Left ventricle myocardium inferior (tissue), 1 donor: ENCODE measurements around the gene DYNC1H1. TPM values are rescaled to one million over a fixed set of nuclear protein-coding genes. Genes with fewer than 3 reads are reported as not detected.

Source experiments
- DNase-seq: peaks from one replicate; pipeline ENCODE4 v3.0.0-alpha.2; 2020
- H3K27ac ChIP-seq: fragments of 200-600 bp; replicated peaks from 2 replicates; pipeline ENCODE4 v1.8.0; 2021
- H3K27me3 ChIP-seq: fragments of 200-600 bp; 2 replicates; pipeline ENCODE4 v1.8.0; 2021; ENCODE audit warnings: low read depth
- H3K36me3 ChIP-seq: fragments of 200-600 bp; 2 replicates; pipeline ENCODE4 v1.8.0; 2021
- H3K4me1 ChIP-seq: fragments of 200-600 bp; 2 replicates; pipeline ENCODE4 v1.8.0; 2021
- H3K4me3 ChIP-seq: fragments of 200-600 bp; 2 replicates; pipeline ENCODE4 v1.8.0; 2021; ENCODE audit warnings: mild to moderate bottlenecking, moderate library complexity
- H3K9me3 ChIP-seq: fragments of 200-600 bp; replicated peaks from 2 replicates; pipeline ENCODE4 v1.8.0; 2021
- intact Hi-C: fragments of 100-400 bp; cut with micrococcal nuclease; formaldehyde crosslinking; loops from one replicate; pipeline ENCODE4 v1.11.0; 2022
- total RNA-seq: library from RNA; stranded (reverse); fragmentation: NEBNext Ultra II Directional; extraction: Animal tissue kit (Norgen Biotek cat#: 25700); gene quantifications from one replicate; pipeline ENCODE4 v1.2.1, GENCODE V29; 2021
- TF ChIP-seq, protein P1 (sequence below): fragments of 200-600 bp; IDR thresholded peaks from 2 replicates; pipeline ENCODE4 v1.8.0; 2021; ENCODE audit warnings: antibody characterized with exemption, mild to moderate bottlenecking, borderline replicate concordance
- donor health status: DM: no; HTN: yes; CAD: no; lungs with severe emphysema.

DYNC1H1 gene
- total RNA-seq, 1 donor from 2014 or later, result 402 TPM

DNA sequence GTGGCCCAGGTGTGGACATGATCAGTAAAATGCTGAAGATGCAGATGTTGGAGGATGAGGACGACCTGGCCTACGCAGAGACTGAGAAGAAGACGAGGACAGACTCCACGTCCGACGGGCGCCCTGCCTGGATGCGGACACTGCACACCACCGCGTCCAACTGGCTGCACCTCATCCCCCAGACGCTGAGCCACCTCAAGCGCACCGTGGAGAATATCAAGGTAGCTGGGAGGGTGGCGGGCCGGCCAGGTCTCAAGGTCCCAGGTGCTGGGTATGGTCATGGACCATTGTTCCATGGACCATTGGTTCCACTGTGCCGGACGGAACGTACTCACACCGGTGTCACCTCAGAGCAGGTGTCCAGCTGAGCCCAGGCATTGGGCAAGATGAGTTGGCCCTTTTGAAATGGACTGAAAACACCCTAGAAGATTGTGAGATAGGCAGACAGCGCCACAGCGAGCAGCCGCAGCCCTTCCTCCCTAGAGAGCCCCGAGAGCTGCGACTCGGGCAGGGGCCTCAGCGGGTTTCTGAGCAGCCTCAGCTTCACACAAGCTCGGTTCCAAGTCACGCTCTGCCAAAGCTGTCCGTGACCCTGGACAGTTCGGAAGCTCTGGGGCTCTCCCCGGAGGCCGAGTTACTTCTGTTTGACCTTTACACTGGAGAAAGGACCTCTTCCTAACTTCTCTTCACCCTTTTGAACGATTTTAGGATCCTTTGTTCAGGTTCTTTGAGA is 83.6 kb downstream of the DYNC1H1 start:
- TF ChIP-seq, protein P1, sequence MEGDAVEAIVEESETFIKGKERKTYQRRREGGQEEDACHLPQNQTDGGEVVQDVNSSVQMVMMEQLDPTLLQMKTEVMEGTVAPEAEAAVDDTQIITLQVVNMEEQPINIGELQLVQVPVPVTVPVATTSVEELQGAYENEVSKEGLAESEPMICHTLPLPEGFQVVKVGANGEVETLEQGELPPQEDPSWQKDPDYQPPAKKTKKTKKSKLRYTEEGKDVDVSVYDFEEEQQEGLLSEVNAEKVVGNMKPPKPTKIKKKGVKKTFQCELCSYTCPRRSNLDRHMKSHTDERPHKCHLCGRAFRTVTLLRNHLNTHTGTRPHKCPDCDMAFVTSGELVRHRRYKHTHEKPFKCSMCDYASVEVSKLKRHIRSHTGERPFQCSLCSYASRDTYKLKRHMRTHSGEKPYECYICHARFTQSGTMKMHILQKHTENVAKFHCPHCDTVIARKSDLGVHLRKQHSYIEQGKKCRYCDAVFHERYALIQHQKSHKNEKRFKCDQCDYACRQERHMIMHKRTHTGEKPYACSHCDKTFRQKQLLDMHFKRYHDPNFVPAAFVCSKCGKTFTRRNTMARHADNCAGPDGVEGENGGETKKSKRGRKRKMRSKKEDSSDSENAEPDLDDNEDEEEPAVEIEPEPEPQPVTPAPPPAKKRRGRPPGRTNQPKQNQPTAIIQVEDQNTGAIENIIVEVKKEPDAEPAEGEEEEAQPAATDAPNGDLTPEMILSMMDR, result no peak
- H3K9me3 ChIP-seq, result no peaks in the 10 kb centered on the region
- H3K27ac ChIP-seq, result no peak overlapping the region
- peaks cover 89% of the 10 kb centered on the region for H3K36me3 ChIP-seq
- H3K4me1 ChIP-seq, result peaks cover 32% of the 10 kb centered on the region
- H3K27me3 ChIP-seq, result no peaks in the 10 kb centered on the region
- intact Hi-C loops, result no loop called here
- no peak for DNase-seq
- H3K4me3 ChIP-seq, result no peak overlapping the region

DNA sequence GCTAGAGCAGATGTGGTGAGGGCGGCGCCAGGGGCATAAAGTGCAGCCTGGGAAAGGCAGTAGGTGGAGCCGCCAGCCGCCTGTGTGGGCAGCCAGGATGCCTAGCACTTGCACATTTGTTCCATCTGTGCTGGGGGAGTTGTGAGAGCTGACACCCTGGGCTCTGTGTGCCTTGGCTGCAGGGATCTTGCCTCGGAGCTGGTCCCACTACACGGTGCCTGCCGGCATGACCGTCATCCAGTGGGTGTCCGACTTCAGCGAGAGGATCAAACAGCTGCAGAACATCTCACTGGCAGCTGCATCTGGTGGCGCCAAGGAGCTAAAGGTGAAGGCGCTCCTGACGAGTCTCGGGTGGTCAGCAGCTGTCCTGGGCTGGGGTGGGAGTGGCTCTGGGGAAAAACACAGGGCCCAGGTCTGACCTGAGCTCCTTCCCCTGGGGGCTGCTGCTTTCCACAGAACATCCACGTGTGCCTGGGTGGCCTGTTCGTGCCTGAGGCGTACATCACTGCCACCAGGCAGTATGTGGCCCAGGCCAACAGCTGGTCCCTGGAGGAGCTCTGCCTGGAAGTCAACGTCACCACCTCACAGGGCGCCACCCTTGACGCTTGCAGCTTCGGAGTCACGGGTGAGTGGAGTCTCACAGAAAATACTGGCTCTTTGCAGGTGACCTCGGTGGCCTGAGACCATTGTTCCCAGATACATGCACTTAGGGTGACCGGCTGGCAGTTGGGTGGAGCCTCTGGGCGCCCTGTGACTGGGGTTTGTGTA is 85.1 kb downstream of the DYNC1H1 start:
- intact Hi-C loops, result no loop called here
- Histone ChIP-seq H3K27ac (no peak overlapping the region), H3K9me3 (no peaks in the 10 kb centered on the region), H3K27me3 (no peaks in the 10 kb centered on the region), H3K4me1 (peaks cover 18% of the 10 kb centered on the region), H3K4me3 (no peak overlapping the region), H3K36me3 (peaks cover 85% of the 10 kb centered on the region)
- no peak for DNase-seq
- TF ChIP-seq, protein P1, result no peak

DNA sequence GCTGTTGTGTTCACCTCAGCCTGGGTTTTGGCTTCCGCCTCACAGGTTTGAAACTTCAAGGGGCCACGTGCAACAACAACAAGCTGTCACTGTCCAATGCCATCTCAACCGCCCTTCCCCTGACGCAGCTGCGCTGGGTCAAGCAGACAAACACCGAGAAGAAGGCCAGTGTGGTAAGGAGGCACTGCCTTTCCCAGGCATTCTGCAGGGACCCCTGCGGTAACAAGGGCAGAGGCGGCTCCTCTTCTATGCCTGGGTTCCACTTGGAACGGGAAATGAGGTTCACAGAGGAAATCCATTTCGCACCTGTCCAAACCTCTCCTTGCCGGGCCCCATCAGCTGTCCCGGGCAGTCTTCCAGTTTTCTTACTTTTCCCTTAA is 85.6 kb downstream of the DYNC1H1 start:
- TF ChIP-seq, protein P1, result no peak
- Histone ChIP-seq H3K36me3 (peaks cover 80% of the 10 kb centered on the region), H3K4me1 (peaks cover 14% of the 10 kb centered on the region), H3K27ac (no peak overlapping the region), H3K4me3 (no peak overlapping the region), H3K27me3 (no peaks in the 10 kb centered on the region), H3K9me3 (no peaks in the 10 kb centered on the region)
- DNase-seq, result no peak
- intact Hi-C loops, result no loop called here

DNA sequence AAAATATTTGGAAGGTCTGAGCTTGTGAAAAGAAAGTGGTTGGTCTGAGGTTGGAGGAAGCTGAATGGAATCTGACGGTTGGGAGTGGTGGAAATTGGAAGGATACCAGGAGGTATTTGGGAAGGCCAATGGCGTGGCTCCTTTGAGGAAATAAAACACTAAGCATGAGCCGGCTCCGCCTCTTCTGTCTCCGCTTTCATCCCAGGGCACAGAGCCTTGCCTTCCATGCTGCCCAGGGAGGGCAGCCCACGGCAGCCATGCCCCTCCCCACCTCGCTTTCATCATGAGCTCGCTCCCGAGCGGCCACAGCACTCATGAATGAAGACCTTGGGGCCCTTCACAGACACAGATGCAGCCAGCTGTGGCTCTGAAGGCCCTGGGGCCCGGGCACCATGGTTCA is 86.3 kb downstream of the DYNC1H1 start:
- no peak overlapping the region for H3K27ac ChIP-seq
- no peak for DNase-seq
- H3K27me3 ChIP-seq, result no peaks in the 10 kb centered on the region
- TF ChIP-seq, protein P1, result no peak
- peaks cover 73% of the 10 kb centered on the region for H3K36me3 ChIP-seq
- H3K4me1 ChIP-seq, result peaks cover 11% of the 10 kb centered on the region
- intact Hi-C loops, result no loop called here
- H3K4me3 ChIP-seq, result no peak overlapping the region
- no peaks in the 10 kb centered on the region for H3K9me3 ChIP-seq

DNA sequence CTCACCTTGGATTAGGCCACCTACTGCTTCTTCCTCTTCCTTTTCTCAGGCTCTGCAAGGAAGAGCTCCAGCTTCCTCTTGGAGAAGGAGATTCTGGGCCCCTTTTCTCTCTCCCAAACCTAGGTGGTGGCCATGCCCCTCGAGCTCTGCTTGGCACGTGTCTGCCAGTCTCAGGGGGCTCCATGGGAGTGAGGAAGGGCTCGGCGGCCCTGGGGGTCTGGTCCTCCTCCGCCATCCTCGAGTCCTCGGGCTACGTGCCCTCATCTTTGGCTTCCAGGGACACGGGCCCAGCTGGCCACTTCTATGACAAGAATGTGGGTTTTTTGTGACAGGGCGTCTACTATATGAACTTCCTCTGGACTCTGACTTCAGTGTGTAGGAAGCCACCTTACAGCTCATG is 88.1 kb downstream of the DYNC1H1 start:
- TF ChIP-seq, protein P1, result no peak
- Histone ChIP-seq H3K27ac (no peak overlapping the region), H3K9me3 (no peaks in the 10 kb centered on the region), H3K4me1 (no peaks in the 10 kb centered on the region), H3K4me3 (no peak overlapping the region), H3K27me3 (no peaks in the 10 kb centered on the region), H3K36me3 (peaks cover 65% of the 10 kb centered on the region)
- intact Hi-C loops, result no loop called here
- DNase-seq, result no peak
